IPS-20b (cell line): ENCODE measurements around the gene SCG2.

Experiments used
- H3K27ac ChIP-seq: one replicate; pipeline ENCODE4 v1.5.1; 2013; ENCODE audit warnings: low read length
- H3K27me3 ChIP-seq: 2 replicates; pipeline ENCODE4 v1.6.1; 2013; ENCODE audit warnings: mild to moderate bottlenecking, low read length, inconsistent platforms; ENCODE audit not compliant: insufficient read depth
- H3K36me3 ChIP-seq: 2 replicates; pipeline ENCODE4 v1.6.1; 2013; ENCODE audit warnings: low read depth, mild to moderate bottlenecking, inconsistent platforms, low read length, moderate library complexity; ENCODE audit not compliant: insufficient read depth
- H3K4me1 ChIP-seq: 2 replicates; pipeline ENCODE4 v1.6.1; 2013; ENCODE audit warnings: mild to moderate bottlenecking, control low read depth, inconsistent platforms, low read length, moderate library complexity; ENCODE audit not compliant: insufficient read depth
- H3K4me3 ChIP-seq: 2 replicates; pipeline ENCODE4 v1.5.1; 2013; ENCODE audit warnings: mild to moderate bottlenecking, low read length, inconsistent platforms
- H3K9ac ChIP-seq: 2 replicates; pipeline ENCODE4 v1.6.1; 2013; ENCODE audit warnings: low read depth, mild to moderate bottlenecking, inconsistent platforms, low read length, moderate library complexity
- H3K9me3 ChIP-seq: 2 replicates; pipeline ENCODE4 v1.6.1; 2013; ENCODE audit warnings: mild to moderate bottlenecking, low read depth, low read length, inconsistent platforms; ENCODE audit not compliant: insufficient read depth

Gene SCG2

GRCh38 chr2:223601932-223602666 lies at the start of gene SCG2:
TSS of gene SCG2 (minus strand) at chr2:223602361. CDS start at chr2:223599282, 3,079 bp downstream.
- Histone ChIP-seq H3K36me3 (no peaks in the 10 kb centered on the region), H3K27me3 (peaks cover 8% of the 10 kb centered on the region; the same call in 1 of the 2 replicates), H3K4me1 (no peaks in the 10 kb centered on the region), H3K9ac (no peak within 1 kb of the TSS), H3K27ac (no peak within 1 kb of the TSS), H3K9me3 (no peaks in the 10 kb centered on the region), H3K4me3 (no peak within 1 kb of the TSS)

- no peaks in the 10 kb centered on the region for H3K9me3 ChIP-seq
- H3K4me1 ChIP-seq = peaks cover 16% of the 10 kb centered on the region; the same call in 1 of the 2 replicates
- no peaks in the 10 kb centered on the region for H3K27me3 ChIP-seq
- H3K36me3 ChIP-seq = no peaks in the 10 kb centered on the region
- H3K27ac ChIP-seq = no peak overlapping the region
- no peak overlapping the region for H3K4me3 ChIP-seq
- no peak overlapping the region for H3K9ac ChIP-seq
These were observed 47.7 kb upstream of the SCG2 start for GRCh38 chr2:223649554-223650533.

GRCh38 chr2:223648755-223649154 lies 46.6 kb upstream of the SCG2 start:
- no peaks in the 10 kb centered on the region for H3K36me3 ChIP-seq
- H3K27ac ChIP-seq = no peak overlapping the region
- no peaks in the 10 kb centered on the region for H3K27me3 ChIP-seq
- H3K9me3 ChIP-seq = no peaks in the 10 kb centered on the region
- no peak overlapping the region for H3K9ac ChIP-seq
- peaks cover 16% of the 10 kb centered on the region; the same call in 1 of the 2 replicates for H3K4me1 ChIP-seq
- H3K4me3 ChIP-seq = no peak overlapping the region

DNA sequence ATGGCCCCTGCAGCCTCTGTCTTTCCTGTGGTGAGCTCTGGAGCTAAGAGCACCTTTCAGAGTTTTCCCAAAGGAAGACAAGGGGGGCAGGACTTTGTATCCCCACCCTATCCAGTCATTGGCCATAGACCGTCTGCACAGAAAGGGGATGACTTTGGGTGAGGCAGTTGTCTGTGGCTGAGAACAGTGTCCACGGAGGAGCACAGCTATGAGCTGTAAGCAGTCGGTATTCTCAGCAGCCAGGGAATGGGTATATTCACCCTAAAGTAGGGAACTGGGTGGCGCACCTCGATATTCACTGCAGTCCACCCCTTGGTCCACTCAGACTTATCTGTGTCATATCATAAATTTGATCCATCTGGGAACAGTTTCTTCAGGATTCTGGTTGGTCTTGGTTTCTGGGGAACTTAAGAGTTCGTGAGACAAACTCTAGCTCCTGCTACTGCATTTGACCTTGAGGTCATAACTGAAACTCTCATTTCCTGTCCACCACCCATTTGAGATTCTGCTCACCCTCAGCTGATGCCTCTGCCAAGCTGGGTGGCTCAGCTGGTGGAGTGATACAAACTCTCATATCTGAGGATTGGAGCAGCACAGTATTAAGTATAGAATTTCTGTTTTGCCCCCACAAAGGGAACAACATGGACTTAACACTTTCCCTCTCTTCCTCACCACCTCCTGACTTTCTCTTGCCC lies 45.2 kb upstream of the SCG2 start:
- H3K27ac ChIP-seq = no peak overlapping the region
- peaks cover 27% of the 10 kb centered on the region; the same call in 1 of the 2 replicates for H3K4me1 ChIP-seq
- no peaks in the 10 kb centered on the region for H3K9me3 ChIP-seq
- no peaks in the 10 kb centered on the region for H3K36me3 ChIP-seq
- no peaks in the 10 kb centered on the region for H3K27me3 ChIP-seq
- H3K9ac ChIP-seq = no peak overlapping the region
- no peak overlapping the region for H3K4me3 ChIP-seq

DNA sequence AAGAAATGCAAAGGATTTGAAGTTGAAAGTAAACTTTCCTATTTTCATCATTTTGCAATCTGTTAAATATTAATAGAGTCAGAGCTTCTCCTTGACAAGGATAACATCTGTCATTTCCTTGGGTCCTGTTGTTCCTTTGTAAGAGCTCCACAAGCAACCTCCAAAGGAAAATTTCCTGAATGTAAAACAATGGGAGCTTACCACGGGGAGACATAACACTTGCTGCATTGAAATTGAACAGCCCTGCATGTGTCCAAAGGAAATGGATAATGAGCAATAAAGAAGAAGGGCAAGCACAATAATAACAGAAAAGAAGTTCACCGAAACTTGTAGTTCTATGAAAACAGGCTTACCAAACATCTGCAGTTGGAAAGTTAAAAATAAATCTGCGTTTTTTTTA lies 42.0 kb upstream of the SCG2 start:
- no peak overlapping the region for H3K4me3 ChIP-seq
- peaks cover 9% of the 10 kb centered on the region; the same call in 1 of the 2 replicates for H3K9me3 ChIP-seq
- peaks cover 24% of the 10 kb centered on the region; the same call in 1 of the 2 replicates for H3K4me1 ChIP-seq
- no peak overlapping the region for H3K27ac ChIP-seq
- H3K36me3 ChIP-seq = no peaks in the 10 kb centered on the region
- H3K9ac ChIP-seq = no peak overlapping the region
- H3K27me3 ChIP-seq = no peaks in the 10 kb centered on the region

DNA sequence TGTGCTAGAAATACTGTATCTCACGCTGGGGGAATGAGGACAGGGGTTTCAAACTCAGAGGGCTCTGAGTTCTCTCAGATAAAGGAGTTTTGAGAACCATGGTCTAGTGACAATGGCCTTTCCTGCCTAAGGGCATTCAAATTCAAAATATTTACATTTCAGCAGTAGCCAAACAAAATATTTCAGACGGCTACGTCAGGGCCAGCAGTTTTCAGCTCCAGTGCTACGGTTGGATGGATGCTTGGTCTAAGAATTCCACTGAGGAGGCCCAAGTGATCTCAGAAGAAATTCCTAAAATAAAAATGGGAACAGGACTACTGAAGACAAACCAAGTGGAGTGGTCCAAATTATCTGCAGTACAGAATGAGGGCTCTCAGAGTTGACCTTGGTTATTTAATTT lies 41.1 kb upstream of the SCG2 start:
- Histone ChIP-seq H3K9ac (no peak overlapping the region), H3K27ac (no peak overlapping the region), H3K4me3 (no peak overlapping the region), H3K36me3 (no peaks in the 10 kb centered on the region), H3K9me3 (peaks cover 12% of the 10 kb centered on the region; the same call in 1 of the 2 replicates), H3K27me3 (no peaks in the 10 kb centered on the region), H3K4me1 (peaks cover 24% of the 10 kb centered on the region; the same call in 1 of the 2 replicates)

DNA sequence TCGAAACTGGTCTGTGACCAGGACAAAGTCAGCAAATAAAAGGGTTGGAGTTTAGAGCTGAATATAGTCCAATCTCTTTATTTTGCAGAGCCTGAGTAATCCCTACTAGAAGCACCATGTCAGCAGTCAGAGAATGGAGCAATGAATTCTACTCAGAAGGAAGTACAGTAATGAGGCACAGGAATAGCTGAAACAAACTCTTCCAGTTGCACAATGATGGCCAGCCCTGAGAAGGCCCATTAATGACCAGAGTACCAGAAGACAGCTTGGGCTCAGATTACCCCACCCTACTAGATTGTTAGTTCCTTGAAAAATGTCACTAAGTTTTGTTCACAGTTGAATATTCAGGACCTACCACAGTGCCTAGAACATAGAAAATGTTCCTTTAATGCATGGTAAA lies 40.3 kb upstream of the SCG2 start:
- Histone ChIP-seq H3K27ac (no peak overlapping the region), H3K9me3 (peaks cover 12% of the 10 kb centered on the region; the same call in 1 of the 2 replicates), H3K9ac (no peak overlapping the region), H3K4me3 (no peak overlapping the region), H3K27me3 (no peaks in the 10 kb centered on the region), H3K4me1 (peaks cover 24% of the 10 kb centered on the region; the same call in 1 of the 2 replicates), H3K36me3 (no peaks in the 10 kb centered on the region)

DNA sequence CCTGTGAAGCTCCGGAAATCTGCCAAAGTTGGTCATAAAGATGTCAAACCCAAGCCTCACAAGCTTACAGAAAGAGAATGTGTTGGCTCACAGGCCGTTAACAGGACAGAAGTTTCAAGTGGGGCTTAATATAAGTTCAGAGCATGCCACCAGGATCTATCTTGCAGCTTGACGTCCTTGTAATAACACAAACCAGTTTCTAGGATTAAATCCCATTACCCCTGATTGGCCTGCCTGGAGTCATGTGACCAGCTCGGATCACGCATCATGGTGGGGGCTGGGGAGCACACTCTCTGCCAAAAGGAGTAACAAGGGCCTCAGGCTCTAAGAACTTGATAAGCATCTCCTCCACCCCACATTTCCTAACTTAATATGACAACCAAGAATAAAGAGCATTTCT lies 38.9 kb upstream of the SCG2 start:
- H3K4me3 ChIP-seq = no peak overlapping the region

GRCh38 chr2:223635080-223635479 lies 32.9 kb upstream of the SCG2 start:
- Histone ChIP-seq H3K4me3 (no peak overlapping the region), H3K9me3 (peaks cover 12% of the 10 kb centered on the region; the same call in 1 of the 2 replicates), H3K9ac (no peak overlapping the region), H3K36me3 (no peaks in the 10 kb centered on the region), H3K27ac (no peak overlapping the region), H3K4me1 (no peaks in the 10 kb centered on the region), H3K27me3 (no peaks in the 10 kb centered on the region)

More for the DNA sequence above, 38.9 kb upstream of the SCG2 start:
- Histone ChIP-seq H3K9me3 (peaks cover 12% of the 10 kb centered on the region; the same call in 1 of the 2 replicates), H3K4me1 (peaks cover 14% of the 10 kb centered on the region; the same call in 1 of the 2 replicates), H3K27me3 (no peaks in the 10 kb centered on the region), H3K9ac (no peak overlapping the region), H3K27ac (no peak overlapping the region), H3K36me3 (no peaks in the 10 kb centered on the region)

GRCh38 chr2:223634238-223634637 lies 32.1 kb upstream of the SCG2 start:
- H3K27me3 ChIP-seq = peaks cover 6% of the 10 kb centered on the region; the same call in 1 of the 2 replicates
- no peak overlapping the region for H3K27ac ChIP-seq
- H3K4me3 ChIP-seq = no peak overlapping the region
- H3K4me1 ChIP-seq = no peaks in the 10 kb centered on the region
- H3K9me3 ChIP-seq = peaks cover 4% of the 10 kb centered on the region; the same call in 1 of the 2 replicates
- no peak overlapping the region for H3K9ac ChIP-seq
- H3K36me3 ChIP-seq = no peaks in the 10 kb centered on the region

DNA sequence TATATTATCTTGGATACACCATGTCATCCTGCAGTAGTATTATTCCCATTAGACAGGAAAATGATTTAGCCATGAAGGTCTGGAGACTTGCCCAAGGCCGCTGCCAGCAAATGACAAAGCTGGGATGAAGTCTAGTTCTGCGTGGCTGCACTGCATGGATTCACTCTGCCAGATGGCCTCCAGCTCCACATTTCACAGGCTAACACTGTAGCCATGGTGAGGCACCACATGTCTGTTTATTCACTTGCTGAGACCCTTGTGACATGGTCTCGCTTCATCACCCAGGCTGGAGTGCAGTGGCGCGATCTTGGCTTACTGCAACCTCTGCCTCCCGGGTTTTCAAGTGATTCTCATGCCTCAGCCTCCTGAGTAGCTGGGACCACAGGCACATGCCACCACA lies 31.5 kb upstream of the SCG2 start:
- Histone ChIP-seq H3K9me3 (no peaks in the 10 kb centered on the region), H3K4me1 (no peaks in the 10 kb centered on the region), H3K4me3 (no peak overlapping the region), H3K27me3 (peaks cover 12% of the 10 kb centered on the region), H3K36me3 (no peaks in the 10 kb centered on the region), H3K27ac (no peak overlapping the region), H3K9ac (no peak overlapping the region)
